Measurements from ENCODE around the gene KPNA2.
"Not testable (repeated sequence)": the region's sequence is repeated elsewhere in the genome, so short reads cannot be mapped to it uniquely, and the experiment has no call there.

KPNA2 gene

GRCh38 chr17:68035523-68036303, at the start of gene KPNA2:
KPNA2 (plus strand) TSS chr17:68035735; CDS start chr17:68037133, 1,398 bp downstream.
- Histone ChIP-seq H3K9ac (ENCODE audit: low read length) (peak within 1 kb of the TSS; percentile 72), H3K36me3 (ENCODE audit: control insufficient read depth, insufficient read depth, low read length) (no peaks in the 10 kb centered on the region), H3K9me3 (ENCODE audit: control insufficient read depth, low read length) (no peaks in the 10 kb centered on the region), H3K4me1 (ENCODE audit: control insufficient read depth, insufficient read depth, low read length) (peaks cover 3% of the 10 kb centered on the region), H3K4me3 (ENCODE audit: low read length) (peak within 1 kb of the TSS; percentile 61), H3K27me3 (ENCODE audit: control insufficient read depth, insufficient read depth, low read length) (no peaks in the 10 kb centered on the region)

DNA sequence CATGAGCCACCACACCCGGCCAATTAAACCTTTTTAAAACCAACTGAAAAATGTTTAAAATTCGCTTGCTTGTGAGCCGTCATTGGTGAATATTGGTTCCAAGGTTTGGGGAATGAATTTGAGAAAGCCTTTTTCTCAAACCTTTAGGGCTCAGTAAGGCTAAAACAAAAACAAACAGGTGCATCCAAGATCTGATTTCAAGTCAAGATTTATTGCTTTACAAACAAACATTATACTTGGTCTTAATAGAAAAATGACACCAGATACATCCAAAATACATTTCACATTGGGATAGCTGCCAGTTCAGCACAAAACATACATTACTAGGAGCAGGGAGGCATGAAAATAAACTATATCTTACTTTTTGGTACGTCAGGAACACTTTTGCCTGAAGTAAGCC, 44.6 kb upstream of the KPNA2 start:
- Histone ChIP-seq H3K4me3 (ENCODE audit: low read length) (no peak overlapping the region), H3K27me3 (ENCODE audit: control insufficient read depth, insufficient read depth, low read length) (peaks cover 7% of the 10 kb centered on the region), H3K9me3 (ENCODE audit: control insufficient read depth, low read length) (no peaks in the 10 kb centered on the region), H3K4me1 (ENCODE audit: control insufficient read depth, insufficient read depth, low read length) (peaks cover 6% of the 10 kb centered on the region), H3K36me3 (ENCODE audit: control insufficient read depth, insufficient read depth, low read length) (no peaks in the 10 kb centered on the region), H3K9ac (ENCODE audit: low read length) (no peak overlapping the region)

GRCh38 chr17:67992548-67993152, 42.9 kb upstream of the KPNA2 start:
- H3K4me1 ChIP-seq (ENCODE audit: control insufficient read depth, insufficient read depth, low read length), result peaks cover 10% of the 10 kb centered on the region
- peak overlapping the region; percentile 60 for H3K4me3 ChIP-seq (ENCODE audit: low read length)
- H3K36me3 ChIP-seq (ENCODE audit: control insufficient read depth, insufficient read depth, low read length), result no peaks in the 10 kb centered on the region
- H3K27me3 ChIP-seq (ENCODE audit: control insufficient read depth, insufficient read depth, low read length), result peaks cover 15% of the 10 kb centered on the region
- peak overlapping the region; percentile 89 for H3K9ac ChIP-seq (ENCODE audit: low read length)
- no peaks in the 10 kb centered on the region for H3K9me3 ChIP-seq (ENCODE audit: control insufficient read depth, low read length)

GRCh38 chr17:67993153-67993997, 42.2 kb upstream of the KPNA2 start:
- Histone ChIP-seq H3K27me3 (ENCODE audit: control insufficient read depth, insufficient read depth, low read length) (peaks cover 15% of the 10 kb centered on the region), H3K4me1 (ENCODE audit: control insufficient read depth, insufficient read depth, low read length) (peaks cover 10% of the 10 kb centered on the region), H3K4me3 (ENCODE audit: low read length) (peak overlapping the region; percentile 80), H3K36me3 (ENCODE audit: control insufficient read depth, insufficient read depth, low read length) (no peaks in the 10 kb centered on the region), H3K9ac (ENCODE audit: low read length) (peak overlapping the region; percentile 91), H3K9me3 (ENCODE audit: control insufficient read depth, low read length) (no peaks in the 10 kb centered on the region)

DNA sequence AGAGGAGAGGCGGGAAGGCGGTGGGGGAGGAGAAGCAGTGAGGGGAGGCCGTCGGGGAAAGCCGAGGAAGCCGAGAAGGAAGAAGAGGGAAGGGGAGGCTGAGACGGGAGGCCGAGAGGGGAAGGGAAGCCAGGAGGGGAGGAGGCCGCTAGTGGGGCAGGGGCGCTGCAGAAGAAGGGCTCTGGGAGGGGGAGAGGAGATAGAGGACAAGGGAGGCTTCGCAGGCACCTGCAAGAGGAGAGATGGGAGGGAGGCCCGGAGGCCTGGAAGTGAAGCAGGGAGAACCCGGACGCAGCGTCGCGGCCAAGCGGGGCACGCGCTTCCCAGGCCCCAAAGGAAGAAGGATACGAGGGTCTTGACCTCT, 41.6 kb upstream of the KPNA2 start:
- Histone ChIP-seq H3K4me3 (ENCODE audit: low read length) (peak overlapping the region; percentile 80), H3K36me3 (ENCODE audit: control insufficient read depth, insufficient read depth, low read length) (no peaks in the 10 kb centered on the region), H3K4me1 (ENCODE audit: control insufficient read depth, insufficient read depth, low read length) (peaks cover 10% of the 10 kb centered on the region), H3K27me3 (ENCODE audit: control insufficient read depth, insufficient read depth, low read length) (peaks cover 15% of the 10 kb centered on the region), H3K9me3 (ENCODE audit: control insufficient read depth, low read length) (no peaks in the 10 kb centered on the region), H3K9ac (ENCODE audit: low read length) (peak overlapping the region; percentile 91)

DNA sequence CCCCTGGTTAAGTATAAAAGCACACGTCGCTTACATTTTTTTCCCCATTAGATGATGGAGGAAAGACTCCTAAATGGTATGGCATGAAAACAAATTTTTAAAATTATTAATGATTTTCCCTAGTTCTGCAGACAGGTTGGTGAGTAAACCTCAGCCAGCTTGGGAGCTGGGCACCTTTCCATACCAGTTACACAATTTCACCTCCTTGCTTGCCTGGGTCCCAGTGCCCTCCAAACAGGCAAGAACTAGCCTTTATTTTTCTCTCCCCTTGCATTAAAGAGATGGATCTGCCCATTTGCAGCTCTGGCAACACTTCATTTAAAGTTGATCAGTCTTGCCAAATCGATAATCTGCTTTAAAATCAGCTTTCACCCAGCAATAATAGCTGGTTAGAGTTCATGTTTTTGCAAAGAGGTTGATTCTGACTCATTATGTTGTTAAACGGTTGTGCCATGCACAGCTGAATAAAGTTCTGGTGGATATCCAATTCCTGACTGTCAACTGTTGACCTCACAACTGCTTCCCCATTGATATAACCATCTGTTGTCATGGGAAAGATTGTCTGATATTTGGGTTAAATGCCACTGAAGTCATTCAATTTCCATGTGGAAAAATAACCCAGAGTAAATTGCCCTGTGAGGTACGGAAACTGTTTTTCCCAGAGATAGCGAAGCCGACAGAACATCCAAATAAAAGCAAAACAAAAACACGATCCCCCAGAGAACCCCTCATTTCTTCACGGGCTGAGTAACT, 40.5 kb upstream of the KPNA2 start:
- Histone ChIP-seq H3K27me3 (ENCODE audit: control insufficient read depth, insufficient read depth, low read length) (peaks cover 15% of the 10 kb centered on the region), H3K9me3 (ENCODE audit: control insufficient read depth, low read length) (no peaks in the 10 kb centered on the region), H3K4me3 (ENCODE audit: low read length) (no peak overlapping the region), H3K4me1 (ENCODE audit: control insufficient read depth, insufficient read depth, low read length) (peaks cover 10% of the 10 kb centered on the region), H3K9ac (ENCODE audit: low read length) (peak overlapping the region; percentile 54), H3K36me3 (ENCODE audit: control insufficient read depth, insufficient read depth, low read length) (no peaks in the 10 kb centered on the region)

DNA sequence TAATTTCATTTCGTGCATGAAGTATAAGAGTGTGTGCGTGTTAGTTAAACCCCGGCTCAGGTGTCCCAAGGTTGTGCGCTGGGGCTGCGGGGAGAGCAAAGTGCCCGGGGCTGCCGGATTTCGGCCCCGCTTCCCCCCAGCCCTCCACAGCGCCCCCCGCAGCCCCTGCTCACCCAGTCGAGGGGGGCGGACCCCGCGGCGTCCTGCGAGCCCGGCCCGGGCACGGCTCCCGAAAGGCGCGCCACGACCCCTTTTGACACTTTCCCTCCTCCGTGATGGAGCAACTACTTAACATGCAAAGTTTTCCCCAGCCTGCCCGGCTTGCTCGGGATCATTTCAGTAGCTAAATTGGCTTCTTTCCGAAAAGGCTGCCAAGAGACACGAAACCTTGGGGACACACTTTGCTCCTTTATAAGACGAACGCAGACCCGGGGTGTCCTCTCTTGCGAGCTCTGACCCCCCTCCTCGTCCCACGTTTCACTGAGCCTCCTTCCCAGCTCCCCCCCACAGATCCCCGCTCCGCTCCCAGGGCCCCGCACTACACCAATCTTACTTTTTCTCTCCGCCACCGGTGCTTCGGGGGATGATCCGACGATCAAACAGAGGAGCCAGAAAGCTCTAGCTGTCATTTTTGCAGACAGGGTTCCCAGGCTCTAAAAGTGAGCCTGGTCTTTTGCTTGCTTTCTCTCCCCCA, 39.8 kb upstream of the KPNA2 start:
- no peaks in the 10 kb centered on the region for H3K36me3 ChIP-seq (ENCODE audit: control insufficient read depth, insufficient read depth, low read length)
- peak overlapping the region; percentile 28 for H3K4me3 ChIP-seq (ENCODE audit: low read length)
- peak overlapping the region; percentile 54 for H3K9ac ChIP-seq (ENCODE audit: low read length)
- peaks cover 10% of the 10 kb centered on the region for H3K4me1 ChIP-seq (ENCODE audit: control insufficient read depth, insufficient read depth, low read length)
- peaks cover 15% of the 10 kb centered on the region for H3K27me3 ChIP-seq (ENCODE audit: control insufficient read depth, insufficient read depth, low read length)
- no peaks in the 10 kb centered on the region for H3K9me3 ChIP-seq (ENCODE audit: control insufficient read depth, low read length)

GRCh38 chr17:67996301-67997171, 39.0 kb upstream of the KPNA2 start, which contains the start of gene C17orf58:
C17orf58 (minus strand) TSS chr17:67996469; CDS start chr17:67996198, 271 bp downstream.
- not testable (repeated sequence) for H3K36me3 ChIP-seq (ENCODE audit: control insufficient read depth, insufficient read depth, low read length); H3K9me3 ChIP-seq (ENCODE audit: control insufficient read depth, low read length); H3K4me1 ChIP-seq (ENCODE audit: control insufficient read depth, insufficient read depth, low read length)
- peak within 1 kb of the TSS; percentile 28 for H3K4me3 ChIP-seq (ENCODE audit: low read length)
- H3K9ac ChIP-seq (ENCODE audit: low read length), result peak within 1 kb of the TSS; percentile 54
- peaks cover 15% of the 10 kb centered on the region for H3K27me3 ChIP-seq (ENCODE audit: control insufficient read depth, insufficient read depth, low read length)

GRCh38 chr17:67998466-67998865, 37.1 kb upstream of the KPNA2 start:
- H3K9ac ChIP-seq (ENCODE audit: low read length), result no peak overlapping the region
- H3K9me3 ChIP-seq (ENCODE audit: control insufficient read depth, low read length), result no peaks in the 10 kb centered on the region
- H3K36me3 ChIP-seq (ENCODE audit: control insufficient read depth, insufficient read depth, low read length), result no peaks in the 10 kb centered on the region
- H3K4me1 ChIP-seq (ENCODE audit: control insufficient read depth, insufficient read depth, low read length), result peaks cover 10% of the 10 kb centered on the region
- H3K4me3 ChIP-seq (ENCODE audit: low read length), result no peak overlapping the region
- H3K27me3 ChIP-seq (ENCODE audit: control insufficient read depth, insufficient read depth, low read length), result peaks cover 15% of the 10 kb centered on the region

- no peaks in the 10 kb centered on the region for H3K36me3 ChIP-seq (ENCODE audit: control insufficient read depth, insufficient read depth, low read length)
- no peaks in the 10 kb centered on the region for H3K9me3 ChIP-seq (ENCODE audit: control insufficient read depth, low read length)
- no peak overlapping the region for H3K4me3 ChIP-seq (ENCODE audit: low read length)
- H3K4me1 ChIP-seq (ENCODE audit: control insufficient read depth, insufficient read depth, low read length), result peaks cover 10% of the 10 kb centered on the region
- H3K27me3 ChIP-seq (ENCODE audit: control insufficient read depth, insufficient read depth, low read length), result peaks cover 15% of the 10 kb centered on the region
- H3K9ac ChIP-seq (ENCODE audit: low read length), result no peak overlapping the region
These were observed 36.1 kb upstream of the KPNA2 start for GRCh38 chr17:67999291-67999911.
